GM18517 (cell line): ENCODE measurements around the gene ATP6V1G1.
"Not testable (repeated sequence)": the region's sequence is repeated elsewhere in the genome, so short reads cannot be mapped to it uniquely, and the experiment has no call there.

Source experiments
- ATAC-seq: cut with Tn5 transposase; IDR thresholded peaks from one replicate; pipeline ENCODE4 v1.9.1; 2021; ENCODE audit warnings: mild to moderate bottlenecking, moderate library complexity; ENCODE audit not compliant: unreplicated experiment

ATP6V1G1 gene, protein sequence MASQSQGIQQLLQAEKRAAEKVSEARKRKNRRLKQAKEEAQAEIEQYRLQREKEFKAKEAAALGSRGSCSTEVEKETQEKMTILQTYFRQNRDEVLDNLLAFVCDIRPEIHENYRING

DNA sequence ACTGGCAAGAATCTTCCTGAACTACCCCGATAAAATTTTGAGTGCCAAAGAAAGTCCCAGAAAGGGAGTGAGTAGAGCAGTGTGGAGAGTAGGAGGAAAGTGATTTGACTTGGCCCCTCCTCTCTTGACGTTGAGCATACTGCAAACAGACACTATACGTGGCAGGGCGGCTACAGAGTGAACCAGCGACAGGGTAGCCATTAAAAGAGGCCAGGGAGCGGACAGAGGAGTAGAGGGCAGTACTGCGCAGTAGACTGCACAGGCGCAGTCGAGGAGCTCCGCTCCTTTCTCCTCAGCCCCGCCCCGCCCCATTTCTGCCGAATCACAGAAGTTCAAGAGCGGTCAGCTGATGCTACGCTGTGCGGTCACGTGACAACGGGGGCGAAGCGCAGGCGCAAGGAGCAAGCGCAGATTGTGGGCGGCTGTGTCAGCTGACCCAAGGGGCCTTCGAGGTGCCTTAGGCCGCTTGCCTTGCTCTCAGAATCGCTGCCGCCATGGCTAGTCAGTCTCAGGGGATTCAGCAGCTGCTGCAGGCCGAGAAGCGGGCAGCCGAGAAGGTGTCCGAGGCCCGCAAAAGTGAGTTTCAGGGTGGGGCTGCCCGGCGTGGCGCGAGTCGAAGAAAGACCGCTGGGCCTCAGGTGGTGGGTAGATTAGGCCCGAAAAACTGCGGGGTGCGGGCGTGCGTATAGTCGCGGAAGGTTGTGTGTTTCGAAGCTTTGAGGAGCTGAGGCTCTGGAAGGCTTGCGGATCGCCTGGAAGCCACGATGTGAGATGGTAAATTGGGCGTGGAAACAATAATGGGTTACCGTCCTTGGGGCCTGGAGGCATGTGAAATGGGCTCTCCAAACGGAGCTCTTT, at the start of gene ATP6V1G1:
Gene ATP6V1G1 (plus strand): TSS at position 425 of the 858 bp plus-strand sequence. CDS start 70 bp downstream, at position 495.
- peak; percentile 92 for ATAC-seq

DNA sequence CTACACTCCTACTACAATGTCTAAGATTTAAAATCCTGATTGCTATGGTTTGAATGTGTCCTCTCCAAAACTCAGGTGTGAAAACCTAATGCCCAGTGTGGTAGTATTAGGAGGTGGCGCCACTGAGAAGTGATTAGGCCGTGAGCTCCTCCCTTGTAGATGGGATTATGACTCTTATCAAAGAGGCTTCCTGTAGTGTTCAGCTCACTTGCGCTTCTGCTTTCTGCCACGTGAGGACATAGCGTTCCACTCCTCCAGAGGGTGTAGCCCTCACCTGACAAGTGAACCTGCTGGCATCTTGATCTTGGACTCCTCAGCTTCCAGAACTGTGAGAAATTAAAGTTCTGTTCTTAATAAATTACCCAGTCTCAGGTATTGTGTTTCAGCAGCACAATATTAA, 49.3 kb upstream of the ATP6V1G1 start:
- ATAC-seq, result no peak

DNA sequence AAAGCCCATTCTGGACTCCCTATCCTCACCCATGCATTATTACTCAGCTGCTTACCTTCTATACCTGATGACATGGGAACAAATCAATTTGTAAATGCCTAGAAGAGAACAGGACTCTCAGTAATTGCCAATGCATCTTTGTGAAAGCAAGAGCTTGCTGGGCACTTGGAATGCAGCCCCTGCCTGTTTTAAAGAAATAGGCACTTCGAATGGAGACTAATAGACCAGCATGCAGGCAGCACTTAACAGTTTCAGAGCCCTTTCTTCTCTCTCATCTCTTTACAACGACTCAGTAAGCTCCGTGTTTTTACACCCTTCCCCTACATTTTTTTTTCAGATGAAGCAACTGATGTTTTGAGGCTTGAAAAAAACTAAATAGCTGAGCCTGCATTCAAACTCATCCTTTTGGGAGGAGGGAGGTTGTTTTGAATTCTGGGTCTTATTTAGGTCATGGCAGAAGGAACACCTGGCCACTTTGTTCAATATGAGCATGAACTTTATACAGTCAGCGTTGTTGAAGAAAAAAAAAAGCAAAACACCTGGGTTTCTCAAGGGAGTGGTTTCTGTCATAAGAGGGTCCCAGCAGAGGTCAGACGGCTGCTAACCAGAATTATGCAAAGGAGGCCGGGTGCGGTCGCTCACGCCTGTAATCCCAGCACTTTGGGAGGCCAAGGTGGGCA, 47.7 kb upstream of the ATP6V1G1 start:
- no peak for ATAC-seq

DNA sequence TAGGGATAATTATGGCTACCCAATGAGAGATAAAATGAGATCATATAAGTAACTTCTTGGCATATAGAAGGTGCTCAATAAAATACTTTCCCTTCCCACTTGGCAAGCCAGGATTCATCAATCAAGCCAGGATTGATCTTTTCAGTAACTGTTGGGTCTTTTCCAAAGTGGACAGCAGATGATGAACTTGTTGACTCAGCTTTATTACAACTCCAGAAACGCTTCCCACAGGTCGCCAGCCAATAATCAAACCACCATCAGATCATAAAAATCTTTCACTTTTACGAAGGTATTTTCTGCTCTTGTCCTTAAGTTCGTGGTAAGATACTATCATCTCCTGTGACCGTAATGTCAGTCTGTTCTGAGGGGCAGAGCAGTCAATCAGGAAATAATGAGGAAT, 42.5 kb upstream of the ATP6V1G1 start:
- ATAC-seq, result no peak

DNA sequence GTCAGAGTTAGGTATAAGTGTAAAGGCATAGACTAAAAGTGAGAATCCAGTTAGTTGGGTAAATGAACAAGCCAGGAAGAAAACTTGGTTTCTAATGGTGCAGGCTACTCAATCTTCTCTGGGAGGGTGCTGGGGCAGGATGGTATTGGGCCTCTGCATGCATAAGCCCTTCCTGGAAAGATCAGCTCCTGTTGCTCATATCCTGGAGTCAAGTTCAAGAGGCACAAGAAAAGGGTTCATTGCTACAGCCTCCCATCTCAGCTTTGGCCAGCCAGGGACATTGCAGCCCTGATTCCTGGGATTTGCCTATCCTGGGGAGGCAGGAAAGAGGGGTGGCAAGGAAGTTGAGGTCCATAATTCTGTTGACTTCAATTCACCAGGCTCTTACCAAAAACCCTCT, 40.7 kb upstream of the ATP6V1G1 start:
- no peak for ATAC-seq

DNA sequence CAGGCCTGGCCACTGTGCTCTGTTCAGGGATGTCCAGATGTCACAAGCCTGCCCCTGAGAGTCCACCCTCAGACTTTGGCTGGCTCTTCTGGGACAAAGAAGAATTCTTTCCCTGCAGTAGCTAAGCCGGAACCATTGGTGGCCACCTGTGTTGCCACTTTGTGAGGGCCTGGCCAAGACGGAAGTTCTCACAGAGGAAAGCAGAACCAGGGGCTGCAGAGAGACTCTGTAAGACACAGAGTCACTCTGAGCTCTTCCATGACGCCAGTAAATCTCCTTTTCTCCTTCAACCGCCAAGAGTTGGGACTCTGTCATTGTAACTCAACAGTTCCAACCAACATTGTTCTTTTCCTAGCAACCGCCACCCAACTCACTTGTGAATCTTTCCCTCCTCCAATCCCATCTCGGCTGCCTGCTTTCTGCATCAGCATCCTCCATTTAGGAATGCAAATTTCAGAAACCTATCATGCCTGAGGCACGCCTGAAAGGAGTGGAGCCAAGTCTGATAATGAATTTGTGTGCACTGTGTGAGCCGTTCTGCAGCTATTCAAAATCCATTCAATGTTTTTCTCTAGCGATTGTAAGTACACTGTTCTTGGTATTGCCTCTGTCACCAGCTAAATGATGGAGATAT, 37.8 kb upstream of the ATP6V1G1 start:
- ATAC-seq, result no peak

DNA sequence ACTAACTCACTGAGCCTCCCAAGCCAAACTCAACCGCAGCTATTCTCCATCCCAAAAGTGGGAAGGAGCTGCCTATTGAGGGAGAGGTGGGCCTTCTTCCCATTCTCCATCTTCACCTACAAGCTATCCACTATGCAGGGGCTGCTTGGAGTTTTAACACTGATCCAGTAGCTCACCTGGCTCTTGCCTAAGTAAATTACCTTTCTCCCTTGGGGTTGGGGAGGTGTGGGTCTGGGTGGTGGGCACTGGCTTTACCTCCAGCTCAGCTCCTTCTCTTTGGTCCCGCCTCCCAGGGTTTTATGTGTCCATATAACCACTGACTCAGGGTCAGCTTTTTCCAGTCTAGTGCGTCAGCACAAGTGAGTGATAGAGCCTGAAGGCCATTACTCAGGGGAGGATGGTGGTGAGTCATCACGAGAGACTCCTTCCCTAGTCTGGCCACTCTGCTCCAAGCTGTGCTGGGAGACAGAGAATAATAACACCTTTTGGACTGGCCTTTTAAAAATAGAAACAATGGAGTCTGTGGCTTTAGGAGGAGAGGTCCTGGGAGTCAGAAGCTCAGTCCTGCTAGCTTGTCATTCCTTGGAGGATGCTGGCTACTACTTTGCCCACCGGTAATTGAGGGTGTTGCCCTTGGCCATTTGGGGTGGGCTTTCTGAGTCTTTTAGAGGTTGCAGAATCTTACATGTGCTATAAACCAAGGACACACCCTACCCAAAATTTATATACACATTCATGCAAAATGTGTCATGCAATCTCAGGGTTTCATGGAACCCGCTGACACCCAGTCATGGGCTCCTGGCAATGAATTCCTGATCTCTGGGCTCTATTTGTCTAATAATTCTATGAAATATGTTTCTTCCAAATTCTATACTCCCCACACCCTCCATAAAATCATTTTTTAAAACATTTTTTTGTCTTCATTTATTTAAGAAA, 35.6 kb upstream of the ATP6V1G1 start:
- ATAC-seq, result no peak

DNA sequence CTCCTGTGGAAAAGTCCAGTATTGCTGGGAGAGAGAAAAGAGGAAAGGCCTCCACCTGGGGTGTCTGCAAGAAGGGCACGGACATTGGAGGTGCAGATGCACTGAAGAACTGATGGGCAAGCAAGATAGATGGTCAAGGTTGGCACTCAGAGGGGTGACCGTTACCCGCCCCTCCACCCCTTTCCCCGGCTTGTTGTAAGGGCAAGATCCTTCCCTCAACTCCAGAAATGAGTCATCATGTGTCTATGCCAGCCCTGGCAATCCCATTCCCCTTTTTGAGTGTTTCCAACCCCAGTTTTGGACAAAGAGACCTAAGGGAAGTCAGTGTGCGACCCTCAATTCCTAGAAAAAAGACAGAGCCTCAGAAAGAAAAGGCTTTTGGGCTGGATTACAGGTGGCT, 34.9 kb upstream of the ATP6V1G1 start:
- ATAC-seq, result no peak

DNA sequence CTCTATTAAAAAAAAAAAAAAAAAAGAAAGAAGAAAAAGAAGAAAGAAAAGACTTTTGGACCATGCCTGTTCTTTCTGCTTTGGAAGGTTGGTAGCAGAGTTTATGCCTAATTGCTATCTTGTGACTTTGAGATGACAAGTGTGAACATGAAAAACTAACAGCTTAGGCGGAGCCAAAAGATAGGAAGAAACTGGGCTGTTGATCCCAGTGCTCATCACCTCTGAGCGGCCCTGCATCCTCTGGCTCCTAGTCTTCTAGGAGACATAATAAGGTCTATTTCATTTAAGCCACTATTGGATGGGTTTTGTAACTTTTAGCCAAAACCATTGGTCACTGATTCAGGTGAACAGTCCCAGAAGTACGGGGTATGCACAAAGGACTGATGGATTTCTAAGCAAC, 34.4 kb upstream of the ATP6V1G1 start:
- ATAC-seq, result no peak

DNA sequence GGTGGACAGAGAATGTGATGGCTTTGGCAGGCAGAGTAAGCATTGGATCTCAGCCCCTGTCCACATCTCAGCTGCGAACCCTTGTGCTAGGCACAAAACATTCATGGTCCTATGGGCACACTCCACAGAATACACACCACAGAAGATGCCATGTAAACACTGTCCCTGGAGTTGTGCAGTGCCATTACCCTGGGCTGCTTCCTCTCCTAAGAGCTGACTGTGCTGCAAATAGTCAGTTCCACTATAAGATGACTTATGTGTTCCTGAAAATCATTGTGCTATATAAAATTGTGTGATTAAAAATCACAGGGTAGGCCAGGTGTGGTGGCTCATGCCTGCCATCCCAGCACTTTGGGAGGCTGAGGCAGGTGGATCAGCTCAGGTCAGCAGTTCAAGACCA, 31.9 kb upstream of the ATP6V1G1 start:
- ATAC-seq, result no peak

DNA sequence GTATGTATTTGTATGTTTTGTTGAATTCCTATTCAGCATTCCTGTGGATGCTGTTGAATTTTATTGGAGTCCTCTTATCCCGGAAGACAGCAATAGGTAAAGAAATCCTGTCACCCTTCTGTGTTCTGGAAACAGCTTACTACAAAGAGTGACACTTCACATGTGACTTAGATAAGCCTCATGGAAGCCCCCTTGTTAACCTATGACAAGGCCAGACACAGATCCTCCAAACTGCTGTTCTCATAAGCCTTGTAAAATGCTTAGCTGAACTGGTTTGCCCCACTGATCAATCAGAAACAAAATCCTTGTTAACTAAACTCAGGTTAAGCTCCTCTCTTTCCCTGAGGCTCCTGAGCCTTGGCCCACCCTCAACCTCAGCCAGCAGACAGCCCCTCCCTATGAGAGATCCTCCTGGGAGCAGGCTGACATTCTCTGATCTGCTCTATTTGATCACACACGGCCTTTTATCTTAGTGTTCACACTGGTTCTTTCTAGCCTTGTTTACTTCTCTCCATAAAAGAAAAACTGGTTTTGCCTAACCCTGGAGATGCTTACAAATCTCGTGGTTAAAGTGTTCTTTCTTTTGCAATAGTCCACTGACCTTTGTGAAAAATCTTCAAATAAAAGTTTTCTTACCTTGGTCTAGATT, 29.4 kb upstream of the ATP6V1G1 start:
- no peak for ATAC-seq

DNA sequence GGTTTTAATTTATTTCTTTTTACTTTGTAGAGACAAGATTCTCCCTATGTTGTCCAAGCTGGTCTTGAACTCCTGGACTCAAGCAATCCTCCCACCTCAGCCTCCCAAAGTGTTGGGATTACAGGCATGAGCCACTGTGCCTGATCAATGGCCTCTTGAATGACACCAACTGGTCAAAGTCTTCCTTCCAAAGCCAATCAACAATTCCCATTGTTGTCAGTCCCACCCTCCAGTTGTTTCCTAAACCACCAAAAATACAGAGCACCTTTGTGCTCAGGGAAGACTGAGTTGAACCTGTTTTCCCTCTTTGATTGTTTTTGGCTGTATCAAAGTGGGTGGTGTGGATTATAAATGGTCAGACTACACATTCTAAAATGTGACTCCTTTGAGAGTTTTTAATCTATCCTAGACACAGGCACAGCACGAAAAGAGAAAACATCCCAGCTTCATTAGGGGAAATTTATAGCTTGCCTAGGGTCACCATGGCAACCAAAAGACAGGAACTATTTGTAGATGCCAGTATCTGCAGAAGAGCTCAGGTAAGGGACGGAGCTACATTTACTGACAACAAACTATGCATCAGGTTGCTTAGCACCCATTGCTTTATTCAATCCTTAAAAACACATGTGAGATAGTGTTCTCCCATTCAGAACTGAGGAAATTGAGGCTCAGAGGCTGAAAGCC, 27.6 kb upstream of the ATP6V1G1 start:
- no peak for ATAC-seq

DNA sequence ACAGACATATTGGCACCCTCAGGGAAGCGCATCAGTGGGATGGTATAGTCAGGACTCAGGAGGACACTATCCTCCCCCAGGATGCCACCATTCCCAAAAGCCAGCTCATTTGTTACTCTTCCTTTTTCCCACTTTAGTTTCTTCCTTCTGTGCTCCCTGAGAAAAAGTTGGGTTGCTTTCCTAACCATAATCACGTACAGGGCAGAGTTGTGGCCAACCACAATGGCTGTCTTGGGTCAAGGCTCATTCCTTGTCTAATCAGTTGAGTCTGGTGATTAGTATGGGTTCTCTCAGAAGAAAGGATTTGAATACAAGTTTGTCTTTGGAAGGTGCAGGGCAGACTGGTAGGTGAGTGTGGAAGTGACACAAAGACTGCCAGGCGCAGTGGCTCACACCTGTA, 26.6 kb upstream of the ATP6V1G1 start:
- ATAC-seq, result no peak

DNA sequence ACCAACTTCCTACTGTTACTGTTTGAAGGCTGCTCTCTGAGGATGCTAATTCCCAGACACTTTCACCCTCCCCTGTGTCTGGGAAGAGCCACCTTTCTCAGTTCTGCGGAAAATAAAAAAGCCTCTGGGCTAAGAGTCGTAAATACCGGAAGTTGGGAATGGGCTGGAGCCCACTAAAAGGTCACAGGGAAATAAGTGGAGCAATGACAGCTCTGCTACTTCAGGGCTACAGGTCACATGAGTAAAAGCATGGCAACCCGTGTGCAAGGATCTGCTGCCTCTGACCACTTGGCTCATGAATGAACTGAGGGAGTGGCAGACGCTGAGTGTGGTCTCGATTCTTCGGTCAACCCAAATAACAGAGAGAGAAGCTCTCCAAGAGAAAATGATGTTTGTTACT, 25.8 kb upstream of the ATP6V1G1 start:
- ATAC-seq, result no peak

DNA sequence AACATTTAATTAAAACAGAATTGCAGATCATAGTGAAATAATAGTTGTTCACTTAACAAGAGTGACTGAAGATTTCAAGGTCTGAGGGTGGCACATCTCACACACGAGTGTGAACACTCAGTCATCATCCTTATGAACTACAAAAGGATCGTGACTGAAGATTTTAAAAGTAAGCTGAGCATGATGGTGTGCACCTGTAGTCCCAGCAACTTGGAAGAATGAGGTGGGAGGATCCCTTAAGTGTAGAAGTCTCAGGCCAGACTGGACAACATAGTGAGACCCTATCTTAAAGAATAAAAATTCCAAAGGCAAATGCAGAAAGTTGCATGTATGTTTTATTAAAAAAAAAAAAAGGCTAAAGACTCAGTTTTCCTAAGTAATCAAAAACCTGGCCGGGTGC, 22.4 kb upstream of the ATP6V1G1 start:
- no peak for ATAC-seq

DNA sequence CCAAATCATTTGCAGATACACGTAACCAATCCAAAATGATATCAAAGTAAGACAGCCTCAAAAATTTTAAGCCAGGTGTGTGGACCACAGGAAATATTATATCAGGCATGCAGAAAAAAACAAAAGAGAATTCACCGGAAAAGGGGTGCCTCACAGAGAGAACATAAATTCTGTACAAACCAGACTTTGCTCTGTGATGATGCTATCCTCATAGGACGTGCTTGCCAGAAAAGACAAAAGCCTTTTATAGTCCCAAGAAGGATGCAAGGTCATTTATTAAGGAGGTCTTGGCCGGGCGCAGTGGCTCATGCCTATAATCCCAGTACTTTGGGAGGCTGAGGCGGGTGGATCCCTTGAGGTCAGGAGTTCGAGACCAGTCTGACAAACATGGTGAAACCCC, 16.8 kb upstream of the ATP6V1G1 start:
- no peak for ATAC-seq

DNA sequence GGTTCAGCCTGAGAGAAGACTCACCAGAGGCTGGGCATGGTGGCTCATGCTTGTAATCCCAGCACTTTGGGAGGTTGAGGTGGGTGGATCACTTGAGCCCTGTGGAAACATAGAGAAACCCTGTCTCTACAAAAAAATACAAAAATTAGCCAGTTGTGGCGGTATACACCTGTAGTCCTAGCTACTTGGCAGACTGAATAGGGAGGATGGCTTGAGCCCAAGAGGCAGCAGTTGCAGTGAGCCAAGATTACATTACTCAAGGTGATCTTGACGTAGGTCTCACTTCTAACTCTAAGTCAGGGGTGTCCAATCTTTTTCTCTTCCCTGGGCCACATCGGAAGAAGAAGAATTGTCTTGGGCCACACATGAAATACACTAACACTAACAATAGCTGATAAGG, 16.2 kb upstream of the ATP6V1G1 start:
- ATAC-seq, result no peak

DNA sequence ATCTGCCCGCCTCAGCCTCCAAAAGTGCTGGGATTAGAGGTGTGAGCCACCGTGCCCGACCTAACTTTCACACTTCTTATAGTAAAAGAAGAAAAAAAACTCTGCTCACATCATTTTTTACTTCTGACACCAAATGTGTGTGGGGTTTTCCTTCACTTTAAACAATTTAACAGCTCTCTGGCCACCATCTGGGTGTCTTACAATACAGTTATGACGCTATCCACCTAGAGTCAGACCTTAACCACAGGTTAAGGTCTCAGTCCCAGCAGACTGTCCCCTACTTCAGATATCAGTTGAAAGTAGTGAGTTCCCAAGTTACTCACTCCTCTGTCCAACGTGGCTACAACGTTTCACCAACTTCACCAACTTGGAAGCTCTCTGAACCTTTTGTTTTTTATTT, 15.4 kb upstream of the ATP6V1G1 start:
- no peak for ATAC-seq

DNA sequence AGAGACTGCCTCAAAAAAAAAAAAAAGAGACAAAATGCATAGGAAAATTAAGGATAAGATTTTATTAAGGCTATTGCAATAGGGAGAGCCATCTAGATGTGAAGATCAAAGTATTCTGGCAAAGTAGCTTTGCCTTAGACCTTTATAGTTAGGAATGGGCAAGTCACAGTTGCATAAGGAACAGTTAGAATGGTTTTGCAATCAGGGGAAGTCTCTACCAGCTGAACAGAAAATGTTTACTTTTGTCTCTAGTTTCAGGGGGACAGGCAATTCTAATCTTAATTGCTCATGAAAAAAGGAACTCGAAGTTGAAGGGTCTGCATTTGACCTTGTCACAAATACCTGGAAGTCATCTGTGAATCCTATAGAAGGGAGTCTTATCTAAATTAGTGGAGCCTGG, 13.1 kb upstream of the ATP6V1G1 start:
- no peak for ATAC-seq

DNA sequence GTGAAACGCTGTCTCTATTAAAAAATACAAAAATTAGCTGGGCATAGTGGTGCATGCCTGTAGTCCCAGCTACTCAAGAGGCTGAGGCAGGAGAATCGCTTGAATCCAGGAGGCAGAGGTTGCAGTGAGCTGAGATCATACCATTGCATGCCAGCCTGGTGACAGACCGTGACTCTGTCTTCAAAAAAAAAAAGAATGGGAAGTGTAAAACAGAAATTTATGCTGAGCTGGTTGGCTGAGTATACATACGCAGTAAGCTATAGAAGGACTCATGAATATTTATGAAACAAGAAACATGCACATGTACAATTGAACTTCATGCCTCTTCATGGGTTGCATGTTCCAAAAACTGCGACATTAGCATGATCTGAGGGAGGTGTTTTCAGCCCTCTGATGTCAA, 10.8 kb upstream of the ATP6V1G1 start:
- not testable (repeated sequence) for ATAC-seq
